ENCODE results near the gene TENT5C. TPM values are rescaled to one million over a fixed set of nuclear protein-coding genes. Genes with fewer than 3 reads are reported as not detected.

TENT5C gene
- total and polyA plus RNA-seq, 9 of the 15 experiments (the other 6 are each of a cell fraction or from before 2014, with no cell fraction given), result 1.8 to 7.7 (median 4.0) TPM

DNA sequence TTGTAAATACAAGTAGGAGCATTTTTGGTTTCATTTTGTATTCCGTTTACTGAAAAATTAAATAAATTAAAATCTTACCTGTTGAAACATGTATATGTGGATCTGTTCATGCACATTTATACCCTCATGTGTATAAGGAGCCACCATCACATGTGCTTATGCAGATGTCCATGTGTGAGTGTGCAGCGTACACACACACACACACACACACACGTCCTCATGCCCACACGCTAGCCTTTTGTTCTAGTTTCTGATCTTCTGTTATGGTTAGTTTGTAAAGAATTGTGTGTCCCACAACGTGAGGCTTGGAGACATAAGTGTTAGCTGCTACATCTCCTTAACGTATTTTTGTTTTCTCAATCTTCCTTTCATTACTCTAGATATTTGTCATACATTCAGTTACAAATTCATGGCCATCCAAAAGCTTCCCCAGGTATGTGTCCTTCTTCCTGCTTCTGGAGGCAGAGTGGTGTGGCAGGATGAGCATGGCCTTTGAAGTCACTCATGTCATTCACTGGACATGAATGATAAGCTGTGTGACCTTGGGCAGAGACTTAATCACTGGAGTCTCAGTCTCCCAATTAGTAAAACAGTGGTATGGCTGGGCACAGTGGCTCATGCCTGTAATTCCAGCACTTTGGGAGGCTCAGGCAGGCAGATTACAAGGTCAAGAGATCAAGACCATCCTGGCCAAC, 54.6 kb downstream of the TENT5C start (continued):
- TF ChIP-seq, protein P1, sequence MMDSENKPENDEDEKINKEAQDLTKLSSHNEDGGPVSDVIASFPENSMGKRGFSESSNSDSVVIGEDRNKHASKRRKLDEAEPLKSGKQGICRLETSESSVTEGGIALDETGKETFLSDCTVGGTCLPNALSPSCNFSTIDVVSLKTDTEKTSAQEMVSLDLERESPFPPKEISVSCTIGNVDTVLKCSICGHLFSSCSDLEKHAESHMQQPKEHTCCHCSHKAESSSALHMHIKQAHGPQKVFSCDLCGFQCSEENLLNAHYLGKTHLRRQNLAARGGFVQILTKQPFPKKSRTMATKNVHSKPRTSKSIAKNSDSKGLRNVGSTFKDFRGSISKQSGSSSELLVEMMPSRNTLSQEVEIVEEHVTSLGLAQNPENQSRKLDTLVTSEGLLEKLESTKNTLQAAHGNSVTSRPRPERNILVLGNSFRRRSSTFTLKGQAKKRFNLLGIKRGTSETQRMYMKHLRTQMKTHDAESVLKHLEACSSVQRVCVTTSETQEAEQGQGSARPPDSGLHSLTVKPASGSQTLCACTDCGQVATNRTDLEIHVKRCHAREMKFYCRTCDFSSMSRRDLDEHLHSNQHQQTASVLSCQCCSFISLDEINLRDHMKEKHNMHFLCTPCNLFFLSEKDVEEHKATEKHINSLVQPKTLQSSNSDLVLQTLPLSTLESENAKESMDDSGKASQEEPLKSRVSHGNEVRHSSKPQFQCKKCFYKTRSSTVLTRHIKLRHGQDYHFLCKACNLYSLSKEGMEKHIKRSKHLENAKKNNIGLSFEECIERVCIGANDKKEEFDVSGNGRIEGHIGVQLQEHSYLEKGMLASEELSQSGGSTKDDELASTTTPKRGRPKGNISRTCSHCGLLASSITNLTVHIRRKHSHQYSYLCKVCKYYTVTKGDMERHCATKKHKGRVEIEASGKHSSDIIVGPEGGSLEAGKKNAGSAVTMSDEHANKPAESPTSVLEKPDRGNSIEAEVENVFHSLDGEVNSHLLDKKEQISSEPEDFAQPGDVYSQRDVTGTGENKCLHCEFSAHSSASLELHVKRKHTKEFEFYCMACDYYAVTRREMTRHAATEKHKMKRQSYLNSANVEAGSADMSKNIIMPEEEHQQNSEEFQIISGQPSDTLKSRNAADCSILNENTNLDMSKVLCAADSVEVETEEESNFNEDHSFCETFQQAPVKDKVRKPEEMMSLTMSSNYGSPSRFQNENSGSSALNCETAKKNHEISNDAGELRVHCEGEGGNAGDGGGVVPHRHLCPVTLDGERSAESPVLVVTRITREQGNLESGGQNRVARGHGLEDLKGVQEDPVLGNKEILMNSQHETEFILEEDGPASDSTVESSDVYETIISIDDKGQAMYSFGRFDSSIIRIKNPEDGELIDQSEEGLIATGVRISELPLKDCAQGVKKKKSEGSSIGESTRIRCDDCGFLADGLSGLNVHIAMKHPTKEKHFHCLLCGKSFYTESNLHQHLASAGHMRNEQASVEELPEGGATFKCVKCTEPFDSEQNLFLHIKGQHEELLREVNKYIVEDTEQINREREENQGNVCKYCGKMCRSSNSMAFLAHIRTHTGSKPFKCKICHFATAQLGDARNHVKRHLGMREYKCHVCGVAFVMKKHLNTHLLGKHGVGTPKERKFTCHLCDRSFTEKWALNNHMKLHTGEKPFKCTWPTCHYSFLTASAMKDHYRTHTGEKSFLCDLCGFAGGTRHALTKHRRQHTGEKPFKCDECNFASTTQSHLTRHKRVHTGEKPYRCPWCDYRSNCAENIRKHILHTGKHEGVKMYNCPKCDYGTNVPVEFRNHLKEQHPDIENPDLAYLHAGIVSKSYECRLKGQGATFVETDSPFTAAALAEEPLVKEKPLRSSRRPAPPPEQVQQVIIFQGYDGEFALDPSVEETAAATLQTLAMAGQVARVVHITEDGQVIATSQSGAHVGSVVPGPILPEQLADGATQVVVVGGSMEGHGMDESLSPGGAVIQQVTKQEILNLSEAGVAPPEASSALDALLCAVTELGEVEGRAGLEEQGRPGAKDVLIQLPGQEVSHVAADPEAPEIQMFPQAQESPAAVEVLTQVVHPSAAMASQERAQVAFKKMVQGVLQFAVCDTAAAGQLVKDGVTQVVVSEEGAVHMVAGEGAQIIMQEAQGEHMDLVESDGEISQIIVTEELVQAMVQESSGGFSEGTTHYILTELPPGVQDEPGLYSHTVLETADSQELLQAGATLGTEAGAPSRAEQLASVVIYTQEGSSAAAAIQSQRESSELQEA (IDR thresholded peaks at IDR 0.05; ENCODE audit: low read depth), result no peak
- TF ChIP-seq RNF2 (IDR thresholded peaks at IDR 0.05) (no peak), BHLHE40 (IDR thresholded peaks at IDR 0.05; ENCODE audit: low read length) (no peak), ZNF175 (CRISPR knock-in tag; IDR thresholded peaks at IDR 0.05; ENCODE audit: low read depth) (no peak), ARNT (IDR thresholded peaks at IDR 0.05) (0 out of 4 replicates have a peak, but pooled peaks of 1 of the 2 experiments have one; percentile 1), FOXJ2 (tag; IDR thresholded peaks at IDR 0.05) (no peak), NCOA1 (IDR thresholded peaks at IDR 0.05; ENCODE audit: low read depth) (no peak), BACH1 (tag; IDR thresholded peaks at IDR 0.05) (no peak), XRCC5 (IDR thresholded peaks at IDR 0.05; ENCODE audit: low read depth, low read length) (no peak), ZNF696 (CRISPR knock-in tag; conservative IDR thresholded peaks at IDR 0.05) (no peak), FOXM1 (IDR thresholded peaks at IDR 0.05; ENCODE audit: low read depth) (no peak), FOXM1 (CRISPR knock-in tag; IDR thresholded peaks at IDR 0.05; ENCODE audit: low read depth) (no peak), TCF3 (CRISPR knock-in tag; IDR thresholded peaks at IDR 0.05) (peak; percentile 17; the same call in 1 of the 2 replicates), ETV6 (IDR thresholded peaks at IDR 0.05; ENCODE audit: borderline replicate concordance in 1 of 2, low read depth in 2 of 2, low read length in 1 of 2) (no peak), ETV6 (CRISPR knock-in tag; IDR thresholded peaks at IDR 0.05; ENCODE audit: borderline replicate concordance) (no peak), TAF1 (IDR thresholded peaks at IDR 0.05; ENCODE audit: control insufficient read depth, extremely low read depth, insufficient read depth, low read length, severe bottlenecking) (no peak)
- TF ChIP-seq, protein P2, sequence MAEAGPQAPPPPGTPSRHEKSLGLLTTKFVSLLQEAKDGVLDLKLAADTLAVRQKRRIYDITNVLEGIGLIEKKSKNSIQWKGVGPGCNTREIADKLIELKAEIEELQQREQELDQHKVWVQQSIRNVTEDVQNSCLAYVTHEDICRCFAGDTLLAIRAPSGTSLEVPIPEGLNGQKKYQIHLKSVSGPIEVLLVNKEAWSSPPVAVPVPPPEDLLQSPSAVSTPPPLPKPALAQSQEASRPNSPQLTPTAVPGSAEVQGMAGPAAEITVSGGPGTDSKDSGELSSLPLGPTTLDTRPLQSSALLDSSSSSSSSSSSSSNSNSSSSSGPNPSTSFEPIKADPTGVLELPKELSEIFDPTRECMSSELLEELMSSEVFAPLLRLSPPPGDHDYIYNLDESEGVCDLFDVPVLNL (CRISPR knock-in tag; IDR thresholded peaks at IDR 0.05; ENCODE audit: low read depth), result no peak
- TF ChIP-seq, protein P3, sequence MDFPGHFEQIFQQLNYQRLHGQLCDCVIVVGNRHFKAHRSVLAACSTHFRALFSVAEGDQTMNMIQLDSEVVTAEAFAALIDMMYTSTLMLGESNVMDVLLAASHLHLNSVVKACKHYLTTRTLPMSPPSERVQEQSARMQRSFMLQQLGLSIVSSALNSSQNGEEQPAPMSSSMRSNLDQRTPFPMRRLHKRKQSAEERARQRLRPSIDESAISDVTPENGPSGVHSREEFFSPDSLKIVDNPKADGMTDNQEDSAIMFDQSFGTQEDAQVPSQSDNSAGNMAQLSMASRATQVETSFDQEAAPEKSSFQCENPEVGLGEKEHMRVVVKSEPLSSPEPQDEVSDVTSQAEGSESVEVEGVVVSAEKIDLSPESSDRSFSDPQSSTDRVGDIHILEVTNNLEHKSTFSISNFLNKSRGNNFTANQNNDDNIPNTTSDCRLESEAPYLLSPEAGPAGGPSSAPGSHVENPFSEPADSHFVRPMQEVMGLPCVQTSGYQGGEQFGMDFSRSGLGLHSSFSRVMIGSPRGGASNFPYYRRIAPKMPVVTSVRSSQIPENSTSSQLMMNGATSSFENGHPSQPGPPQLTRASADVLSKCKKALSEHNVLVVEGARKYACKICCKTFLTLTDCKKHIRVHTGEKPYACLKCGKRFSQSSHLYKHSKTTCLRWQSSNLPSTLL (IDR thresholded peaks at IDR 0.05), result no peak

Data from K562 (cell line).